Prostate gland (tissue), 2 donors: Measurements from ENCODE around the gene WFS1.

ENCODE experiments used
- POLR2A ChIP-seq: fragments of 450-650 bp; IDR thresholded peaks from one replicate; pipeline ENCODE4 v1.6.1; 2016; ENCODE audit warnings: antibody characterized with exemption, mild to moderate bottlenecking
- POLR2AphosphoS5 ChIP-seq: sonication (generic); formaldehyde crosslinking; IDR thresholded peaks from one replicate; pipeline ENCODE4 v1.6.1; 2017; ENCODE audit warnings: antibody characterized with exemption
- TF ChIP-seq, protein P1 (sequence below), 4 experiments: fragments of 200-600 bp in 2 of 4; fragments of 450-650 bp in 2 of 4; sonication (generic) in 2 of 4; IDR thresholded peaks; 1 replicate in 3 of 4; 2 replicates in 1 of 4; pipeline ENCODE4 v1.5.1; 2016 to 2019; ENCODE audit warnings: antibody characterized with exemption in 4 of 4, mild to moderate bottlenecking in 2 of 4, moderate library complexity in 2 of 4

DNA sequence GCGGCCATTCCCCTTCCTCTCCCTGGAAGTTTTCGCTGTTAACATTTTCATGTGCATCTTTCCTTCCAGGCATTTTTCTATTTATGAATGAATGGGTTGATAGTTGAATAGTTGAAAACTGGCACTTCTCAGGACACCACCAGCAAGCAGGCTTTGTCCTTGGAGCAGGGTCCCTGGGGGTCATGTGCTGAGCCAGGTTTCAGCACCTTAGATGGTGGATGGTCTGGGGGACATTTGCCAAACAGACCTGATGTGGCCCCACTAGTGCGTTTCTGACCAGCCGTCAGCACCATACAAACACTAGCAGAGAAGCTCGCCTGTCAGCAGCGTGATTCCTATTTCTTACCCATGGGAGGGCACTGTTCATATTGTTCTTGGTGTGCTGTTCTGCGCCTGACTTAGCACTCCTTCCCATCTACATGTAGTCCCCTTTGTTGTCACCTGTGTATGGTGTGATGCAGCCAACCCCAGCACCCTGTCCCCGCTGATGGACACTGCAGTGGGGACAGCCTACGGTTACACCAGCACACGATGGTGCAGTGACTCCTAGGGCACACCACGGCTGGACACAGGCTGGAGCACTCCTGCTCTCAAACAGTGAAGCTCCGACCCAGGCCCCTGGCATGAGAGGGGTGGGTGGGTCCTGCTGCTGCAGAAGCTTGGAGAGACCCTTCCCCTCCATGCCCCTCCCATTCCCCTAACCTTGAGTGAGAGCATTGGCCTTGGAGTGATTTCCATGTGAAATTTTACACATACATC, 27.2 kb upstream of the WFS1 start:
- TF ChIP-seq, protein P1, sequence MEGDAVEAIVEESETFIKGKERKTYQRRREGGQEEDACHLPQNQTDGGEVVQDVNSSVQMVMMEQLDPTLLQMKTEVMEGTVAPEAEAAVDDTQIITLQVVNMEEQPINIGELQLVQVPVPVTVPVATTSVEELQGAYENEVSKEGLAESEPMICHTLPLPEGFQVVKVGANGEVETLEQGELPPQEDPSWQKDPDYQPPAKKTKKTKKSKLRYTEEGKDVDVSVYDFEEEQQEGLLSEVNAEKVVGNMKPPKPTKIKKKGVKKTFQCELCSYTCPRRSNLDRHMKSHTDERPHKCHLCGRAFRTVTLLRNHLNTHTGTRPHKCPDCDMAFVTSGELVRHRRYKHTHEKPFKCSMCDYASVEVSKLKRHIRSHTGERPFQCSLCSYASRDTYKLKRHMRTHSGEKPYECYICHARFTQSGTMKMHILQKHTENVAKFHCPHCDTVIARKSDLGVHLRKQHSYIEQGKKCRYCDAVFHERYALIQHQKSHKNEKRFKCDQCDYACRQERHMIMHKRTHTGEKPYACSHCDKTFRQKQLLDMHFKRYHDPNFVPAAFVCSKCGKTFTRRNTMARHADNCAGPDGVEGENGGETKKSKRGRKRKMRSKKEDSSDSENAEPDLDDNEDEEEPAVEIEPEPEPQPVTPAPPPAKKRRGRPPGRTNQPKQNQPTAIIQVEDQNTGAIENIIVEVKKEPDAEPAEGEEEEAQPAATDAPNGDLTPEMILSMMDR (IDR thresholded peaks at IDR 0.05): no peak
- TF ChIP-seq POLR2A (no peak), POLR2AphosphoS5 (no peak)
